H1 (cell line): ENCODE results near the gene MASP1. TPM values are rescaled to one million over a fixed set of nuclear protein-coding genes. Genes with fewer than 3 reads are reported as not detected.

Source experiments
- CTCF ChIA-PET: fragments of 300-600 bp; sonication (Branson Sonifier 250); formaldehyde crosslinking; loops from one replicate; lab custom pipeline; 2021; ENCODE audit not compliant: partially characterized antibody; lab: Charles Lee
- POLR2A ChIA-PET: fragments of 300-600 bp; sonication (Branson Sonifier 250); formaldehyde crosslinking; loops from one replicate; lab custom pipeline; 2021; ENCODE audit warnings: inconsistent platforms; ENCODE audit not compliant: partially characterized antibody; lab: Charles Lee
- DNase-seq, 2 experiments: peaks; one replicate each; pipeline versions ENCODE4 v3.0.0 to v3.0.0-alpha.2; 2010 to 2022; ENCODE audit warnings: low spot score in 2 of 2, low read depth in 1 of 2, mixed read lengths in 1 of 2
- FAIRE-seq: peaks from 2 replicates; lab custom pipeline; 2011; peaks lifted over from hg19 to GRCh38; lab: Jason Lieb, UNC
- H2AFZ ChIP-seq: 2 replicates; pipeline ENCODE4 v1.8.1; 2012; ENCODE audit warnings: low read length, inconsistent platforms
- H2AK5ac ChIP-seq: 2 replicates; pipeline ENCODE4 v1.6.1; 2013; ENCODE audit warnings: low read depth, low read length
- H2BK120ac ChIP-seq: replicated peaks from 2 replicates; pipeline ENCODE3; 2013; ENCODE audit warnings: low read depth, low read length, inconsistent platforms
- H2BK12ac ChIP-seq: 2 replicates; pipeline ENCODE4 v1.6.1; 2013; ENCODE audit warnings: low read depth, low read length
- H2BK15ac ChIP-seq: 2 replicates; pipeline ENCODE4 v1.6.1; 2013; ENCODE audit warnings: low read length
- H2BK20ac ChIP-seq: 2 replicates; pipeline ENCODE4 v1.6.1; 2013; ENCODE audit warnings: low read length
- H2BK5ac ChIP-seq: 2 replicates; pipeline ENCODE4 v1.6.1; 2013; ENCODE audit warnings: low read depth, low read length
- H3K14ac ChIP-seq: 2 replicates; pipeline ENCODE4 v1.6.1; 2013; ENCODE audit warnings: inconsistent platforms; ENCODE audit not compliant: insufficient read length
- H3K18ac ChIP-seq: 2 replicates; pipeline ENCODE4 v1.6.1; 2013; ENCODE audit warnings: low read length; ENCODE audit errors: extremely low read depth
- H3K23ac ChIP-seq: 2 replicates; pipeline ENCODE4 v1.6.1; 2013; ENCODE audit warnings: inconsistent platforms; ENCODE audit not compliant: insufficient read length
- H3K23me2 ChIP-seq: 2 replicates; pipeline ENCODE4 v1.6.1; 2013; ENCODE audit warnings: low read depth, low read length
- H3K27ac ChIP-seq: 2 replicates; pipeline ENCODE4 v1.6.1; 2011; ENCODE audit warnings: low read depth, low read length, inconsistent platforms
- H3K27me3 ChIP-seq, 4 experiments: replicated peaks in 1 of 4; 1 replicate in 1 of 4; 2 replicates in 3 of 4; pipeline versions ENCODE4 v1.6.1 to v1.8.1; 2011 to 2013; ENCODE audit warnings: low read length in 3 of 4, mild to moderate bottlenecking in 3 of 4, inconsistent platforms in 2 of 4, mixed read lengths in 2 of 4, moderate library complexity in 1 of 4; ENCODE audit not compliant: control insufficient read depth in 3 of 4, insufficient read depth in 3 of 4; ENCODE audit errors: extremely low read depth in 1 of 4
- H3K36me3 ChIP-seq, 4 experiments: 2 replicates each; pipeline versions ENCODE4 v1.6.1 to v1.8.1; 2011 to 2013; ENCODE audit warnings: mild to moderate bottlenecking in 4 of 4, low read length in 3 of 4, moderate library complexity in 2 of 4, control low read depth in 1 of 4, inconsistent platforms in 1 of 4; ENCODE audit not compliant: insufficient read depth in 4 of 4, control insufficient read depth in 2 of 4
- H3K4ac ChIP-seq: replicated peaks from 2 replicates; pipeline ENCODE3; 2013; ENCODE audit warnings: low read length, low read depth, mixed read lengths, inconsistent platforms; ENCODE audit not compliant: insufficient read length
- H3K4me1 ChIP-seq, 4 experiments: replicated peaks in 1 of 4; 1 replicate in 1 of 4; 2 replicates in 3 of 4; pipeline versions ENCODE4 v1.6.1 to v1.8.1; 2011 to 2013; ENCODE audit warnings: low read length in 3 of 4, inconsistent platforms in 2 of 4, mixed read lengths in 1 of 4; ENCODE audit not compliant: insufficient read depth in 4 of 4, control insufficient read depth in 3 of 4
- H3K4me2 ChIP-seq, 2 experiments: 2 replicates each; pipeline versions ENCODE4 v1.6.1 to v1.8.1; 2011 to 2013; ENCODE audit warnings: low read depth in 2 of 2, low read length in 2 of 2, control low read depth in 1 of 2, inconsistent platforms in 1 of 2, mild to moderate bottlenecking in 1 of 2; ENCODE audit not compliant: insufficient read depth in 1 of 2
- H3K4me3 ChIP-seq, 4 experiments: fragments of 200-600, 300-600 bp in 1 of 4; sonication (generic), shearing (Covaris generic), sonication (Bioruptor Twin) in 1 of 4; 2 replicates each; pipeline versions ENCODE4 v1.5.1 to v1.8.1; 2011 to 2016; ENCODE audit warnings: low read length in 4 of 4, low read depth in 3 of 4, control low read depth in 2 of 4, inconsistent platforms in 2 of 4, mild to moderate bottlenecking in 2 of 4, mixed read lengths in 1 of 4, moderate library complexity in 1 of 4; ENCODE audit not compliant: insufficient read depth in 2 of 4; ENCODE audit errors: extremely low read depth in 1 of 4
- H3K56ac ChIP-seq: replicated peaks from 2 replicates; pipeline ENCODE3; 2013; ENCODE audit warnings: low read depth, mild to moderate bottlenecking, mixed read lengths, low read length, inconsistent platforms; ENCODE audit not compliant: insufficient read length
- H3K79me1 ChIP-seq: 2 replicates; pipeline ENCODE4 v1.6.1; 2013; ENCODE audit warnings: low read depth, low read length, control low read depth
- H3K79me2 ChIP-seq, 2 experiments: 2 replicates each; pipeline versions ENCODE4 v1.6.1 to v1.8.1; 2012 to 2013; ENCODE audit warnings: low read length in 2 of 2, mild to moderate bottlenecking in 2 of 2, inconsistent platforms in 1 of 2; ENCODE audit not compliant: insufficient read depth in 2 of 2, control insufficient read depth in 1 of 2
- H3K9ac ChIP-seq, 4 experiments: replicated peaks in 1 of 4; 1 replicate in 1 of 4; 2 replicates in 3 of 4; pipeline versions ENCODE4 v1.6.1 to v1.8.1; 2011 to 2013; ENCODE audit warnings: low read depth in 3 of 4, low read length in 3 of 4, control low read depth in 2 of 4, mild to moderate bottlenecking in 2 of 4, moderate library complexity in 2 of 4, inconsistent platforms in 1 of 4; ENCODE audit errors: extremely low read depth in 1 of 4
- H3K9me3 ChIP-seq, 2 experiments: 2 replicates each; pipeline versions ENCODE4 v1.6.1 to v1.8.1; 2012 to 2013; ENCODE audit warnings: mild to moderate bottlenecking in 2 of 2, moderate library complexity in 2 of 2, control low read depth in 1 of 2, inconsistent platforms in 1 of 2, low read depth in 1 of 2, low read length in 1 of 2, mixed read lengths in 1 of 2; ENCODE audit not compliant: insufficient read depth in 2 of 2
- H4K20me1 ChIP-seq, 2 experiments: replicated peaks in 1 of 2; 2 replicates each; pipeline versions ENCODE3 to v1.8.1; 2011 to 2013; ENCODE audit warnings: inconsistent platforms in 2 of 2, low read length in 2 of 2, mild to moderate bottlenecking in 1 of 2; ENCODE audit not compliant: insufficient read depth in 2 of 2, control insufficient read depth in 1 of 2
- H4K5ac ChIP-seq: 2 replicates; pipeline ENCODE4 v1.6.1; 2013; ENCODE audit warnings: low read length, low read depth, mixed read lengths, inconsistent platforms; ENCODE audit not compliant: insufficient read length
- H4K8ac ChIP-seq: 2 replicates; pipeline ENCODE4 v1.8.0; 2013; ENCODE audit warnings: mild to moderate bottlenecking, moderate library complexity, low read length, inconsistent platforms; ENCODE audit not compliant: insufficient read depth; ENCODE audit errors: extremely low read depth
- H4K91ac ChIP-seq: replicated peaks from 2 replicates; pipeline ENCODE3; 2013; ENCODE audit warnings: low read length, mixed read lengths, inconsistent platforms; ENCODE audit not compliant: insufficient read length
- ASH2L ChIP-seq: fragments of 200-600, 300-600 bp; sonication (generic); IDR thresholded peaks from one replicate; pipeline ENCODE4 v1.7.1; 2017; ENCODE audit warnings: low read length
- CHD1 ChIP-seq: IDR thresholded peaks from 2 replicates; pipeline ENCODE4 v1.6.1; 2012; ENCODE audit warnings: low read depth, low read length, improper control_type of control experiment
- CREB1 ChIP-seq: IDR thresholded peaks from 2 replicates; pipeline ENCODE4 v1.6.1; 2012; ENCODE audit warnings: inconsistent platforms
- E2F6 ChIP-seq: IDR thresholded peaks from 2 replicates; pipeline ENCODE4 v1.6.1; 2012; ENCODE audit warnings: inconsistent platforms
- EZH2 ChIP-seq: fragments of 200-600 bp; sonication (generic); IDR thresholded peaks from 2 replicates; pipeline ENCODE4 v1.7.1; 2012; ENCODE audit warnings: low read depth, mild to moderate bottlenecking, moderate library complexity, low read length, inconsistent platforms; ENCODE audit not compliant: severe bottlenecking
- GTF2F1 ChIP-seq: IDR thresholded peaks from 2 replicates; pipeline ENCODE4 v1.6.1; 2012; ENCODE audit warnings: low read depth, low read length, improper control_type of control experiment, borderline replicate concordance
- KDM1A ChIP-seq: fragments of 200-600, 300-600 bp; sonication (generic); IDR thresholded peaks from 2 replicates; pipeline ENCODE4 v1.7.1; 2016; ENCODE audit warnings: mild to moderate bottlenecking, low read length, borderline replicate concordance
- POLR2A ChIP-seq, 2 experiments: IDR thresholded peaks; 1 replicate in 1 of 2; 2 replicates in 1 of 2; pipeline ENCODE4 v1.6.1; 2011; ENCODE audit warnings: low read depth in 2 of 2, low read length in 2 of 2, mild to moderate bottlenecking in 2 of 2; ENCODE audit errors: control extremely low read depth in 1 of 2
- POU5F1 ChIP-seq: IDR thresholded peaks from 2 replicates; pipeline ENCODE4 v1.6.1; 2011; ENCODE audit warnings: low read depth, mild to moderate bottlenecking, low read length, moderate library complexity
- RNF2 ChIP-seq: fragments of 200-900, 300-1000 bp; sonication (generic); IDR thresholded peaks from 2 replicates; pipeline ENCODE4 v1.7.1; 2016; ENCODE audit warnings: borderline replicate concordance, low read depth, mild to moderate bottlenecking, antibody characterized with exemption, low read length; ENCODE audit not compliant: poor library complexity, severe bottlenecking; ENCODE audit errors: missing control alignments
- SIRT6 ChIP-seq: IDR thresholded peaks from one replicate; pipeline ENCODE4 v1.7.1; 2012; ENCODE audit warnings: low read length, inconsistent platforms
- SP4 ChIP-seq: IDR thresholded peaks from 2 replicates; pipeline ENCODE4 v1.6.1; 2012; ENCODE audit warnings: low read length, inconsistent platforms
- TAF1 ChIP-seq: IDR thresholded peaks from 2 replicates; pipeline ENCODE4 v1.6.1; 2011; ENCODE audit warnings: mild to moderate bottlenecking, low read depth, low read length
- TCF12 ChIP-seq: IDR thresholded peaks from 2 replicates; pipeline ENCODE4 v1.6.1; 2011; ENCODE audit warnings: low read depth, mild to moderate bottlenecking, low read length
- WGBS, 2 experiments: shearing (Covaris generic) in 1 of 2; methylation state at CpG; one replicate each; pipeline versions ENCODE4 v1.1.6 to v1.1.7; 2013 to 2015; ENCODE audit warnings: low lambda C conversion rate in 2 of 2, mixed read lengths in 2 of 2, inconsistent platforms in 1 of 2, low coverage in 1 of 2, missing lambda C conversion rate in 1 of 2; ENCODE audit not compliant: insufficient replicate concordance in 2 of 2, insufficient coverage in 1 of 2, insufficient read length in 1 of 2; ENCODE audit errors: extremely low coverage in 1 of 2, missing lambda C conversion rate in 1 of 2; 5-methylcytosine and 5-hydroxymethylcytosine counted together
- polyA plus RNA-seq, 7 experiments: library from polyadenylated mRNA; depleted of rRNA in 3 of 7; stranded (reverse) in 5 of 7; unstranded in 2 of 7; fragments of >200 nt in 5 of 7; fragments of 200-250 nt in 2 of 7; gene quantifications; 1 replicate in 5 of 7; 2 replicates in 1 of 7; 4 replicates in 1 of 7; pipeline versions ENCODE4 v1.2.1 to v1.2.3, GENCODE V29; 2011 to 2013; ENCODE audit warnings: missing spikeins in 2 of 7, mixed read lengths in 2 of 7
- total RNA-seq: library from RNA; stranded (reverse); fragmentation: NEBNext Ultra II Directional; extraction: Animal tissue kit (Norgen Biotek cat#: 25700); gene quantifications from 2 replicates; pipeline ENCODE4 v1.2.1, GENCODE V29; 2021

Gene MASP1
- total and polyA plus RNA-seq, 2 of the 8 experiments (the other 6 are each of a cell fraction or from before 2014, with no cell fraction given) = 2.7 to 3.5 TPM

DNA sequence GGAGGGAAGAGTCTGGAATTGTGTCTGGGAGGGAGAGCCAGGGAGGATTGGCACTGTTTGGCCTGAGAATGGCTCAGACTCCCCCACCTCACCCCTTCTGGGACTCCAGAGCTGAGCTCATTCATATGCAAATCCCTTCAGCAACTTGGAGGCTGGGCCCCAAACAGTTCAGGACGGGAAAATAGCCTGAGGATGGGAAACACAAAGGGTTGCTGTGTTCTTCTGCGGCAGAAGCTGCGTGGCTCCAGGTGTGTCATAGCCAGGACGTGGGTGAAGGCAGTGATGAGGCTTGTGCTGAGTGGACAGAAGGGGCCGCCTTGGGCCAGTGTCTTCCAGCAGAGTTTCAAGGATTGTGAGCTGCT, 16.6 kb downstream of the MASP1 start:
- H4K8ac ChIP-seq = no peak overlapping the region
- no peak overlapping the region for H3K23ac ChIP-seq
- H3K4me2 ChIP-seq = peak overlapping the region; percentile 70
- no peaks in the 10 kb centered on the region for H3K79me1 ChIP-seq
- H2BK12ac ChIP-seq = peak overlapping the region; percentile 52; the same call in 1 of the 2 replicates
- FAIRE-seq = peak; percentile 96
- no peaks in the 10 kb centered on the region for H3K79me2 ChIP-seq
- H3K9me3 ChIP-seq = no peaks in the 10 kb centered on the region; a peak in 1 of 4 replicates
- WGBS, 2 experiments = 7% methylated on average over 5 of the region's 5 CpGs; no CpG with 5 or more reads in 1 of the 2 experiments
- H3K27ac ChIP-seq = peak overlapping the region; percentile 51; the same call in 1 of the 2 replicates
- peaks cover 7 to 20% (median 15%) of the 10 kb centered on the region in 4 experiments for H3K4me1 ChIP-seq
- H3K9ac ChIP-seq = peak overlapping the region in 1 of 4 experiments; percentile 47; a peak in 2 of 7 replicates
- peak; percentile 59 to 61 for DNase-seq
- no peak overlapping the region for H3K14ac ChIP-seq
- H3K18ac ChIP-seq = peak overlapping the region; percentile 96
- H2AFZ ChIP-seq = no peak overlapping the region
- H2BK20ac ChIP-seq = peak overlapping the region; percentile 91; the same call in 1 of the 2 replicates
- H2AK5ac ChIP-seq = no peak overlapping the region
- H2BK5ac ChIP-seq = peak overlapping the region; percentile 93
- no peak overlapping the region for H3K4ac ChIP-seq
- H3K4me3 ChIP-seq = peak overlapping the region in 2 of 4 experiments; percentile 24 to 31; a peak in 4 of 8 replicates
- no peak overlapping the region for H2BK15ac ChIP-seq
- H3K27me3 ChIP-seq = no peaks in the 10 kb centered on the region
- H2BK120ac ChIP-seq = peak overlapping the region; percentile 24
- H3K36me3 ChIP-seq = no peaks in the 10 kb centered on the region
- ChIA-PET CTCF (interaction anchor here (0.8 to 5.2 kb wide), 16 partner anchors 9 to 405 kb away, joined by 3 to 34 read pairs (median 6); partner anchors contain the start of gene RPL39L), POLR2A (interaction anchor here (0.9 to 2.4 kb wide), 9 partner anchors 10 to 395 kb away, joined by 3 to 6 read pairs (median 5); partner anchors contain the start of genes MASP1 and SST)
- no peaks in the 10 kb centered on the region for H3K23me2 ChIP-seq
- H4K5ac ChIP-seq = peak overlapping the region; percentile 47
- H3K56ac ChIP-seq = no peak overlapping the region
- H4K20me1 ChIP-seq = no peaks in the 10 kb centered on the region
- H4K91ac ChIP-seq = peak overlapping the region; percentile 13
- no peak for TF ChIP-seq SIRT6
- no peak for TF ChIP-seq TAF1
- no peak for TF ChIP-seq KDM1A
- no peak for TF ChIP-seq SP4
- TF ChIP-seq ASH2L = peak; percentile 76
- no peak for TF ChIP-seq GTF2F1
- TF ChIP-seq EZH2 = no peak
- no peak for TF ChIP-seq CREB1
- TF ChIP-seq POLR2A (IDR thresholded peaks at IDR 0.05; ENCODE audit: control extremely low read depth in 1 of 2, low read depth in 2 of 2, low read length in 2 of 2) = peak in 1 of 2 experiments; percentile 38; a peak in 1 of 3 replicates
- TF ChIP-seq TCF12 = 0 out of 2 replicates have a peak, but pooled peaks have one; percentile 32
- no peak for TF ChIP-seq CHD1
- TF ChIP-seq RNF2 = no peak
- no peak for TF ChIP-seq E2F6
- peak; percentile 92 for TF ChIP-seq POU5F1
